ENCODE data around the gene STRIP2. TPM values are rescaled to one million over a fixed set of nuclear protein-coding genes. Genes with fewer than 3 reads are reported as not detected.

The STRIP2 gene
- total and polyA plus RNA-seq, 2 experiments from 2014 or later = 4.7 to 10.6 TPM

GRCh38 chr7:129431911-129432643 lies 2.2 kb upstream of the STRIP2 start:
- DNase-seq (ENCODE audit: low spot score) (no peak), ATAC-seq (no peak)
- H3K4me3 ChIP-seq = no peak overlapping the region
- H3K36me3 ChIP-seq (ENCODE audit: insufficient read depth) = no peaks in the 10 kb centered on the region
- peaks cover 20% of the 10 kb centered on the region for H3K27me3 ChIP-seq (ENCODE audit: insufficient read depth)
- no peaks in the 10 kb centered on the region; the same call in 2 of the 3 replicates for H3K36me3 Mint-ChIP-seq (ENCODE audit: low read depth)
- peaks cover 7% of the 10 kb centered on the region; the same call in 1 of the 2 replicates for H3F3A ChIP-seq (replicated peaks; ENCODE audit: low read depth)
- no peak overlapping the region for H3K4me3 Mint-ChIP-seq
- H3K9me3 Mint-ChIP-seq = no peaks in the 10 kb centered on the region
- H3K9me2 ChIP-seq (ENCODE audit: insufficient read depth) = no peaks in the 10 kb centered on the region
- H3K27ac Mint-ChIP-seq = no peak overlapping the region
- peaks cover 24% of the 10 kb centered on the region for H3K4me1 Mint-ChIP-seq
- TF ChIP-seq REST (IDR thresholded peaks at IDR 0.05; ENCODE audit: unreplicated experiment) = no peak
- TF ChIP-seq EZH2 (IDR thresholded peaks at IDR 0.05; ENCODE audit: low read depth, unreplicated experiment) = no peak
- no peak for TF ChIP-seq JUNB (IDR thresholded peaks at IDR 0.05; ENCODE audit: unreplicated experiment)
- no peak for TF ChIP-seq STAT1 (IDR thresholded peaks at IDR 0.05; ENCODE audit: unreplicated experiment)
- TF ChIP-seq ZNF462 (CRISPR knock-in tag; IDR thresholded peaks at IDR 0.05) = no peak
- no peak for TF ChIP-seq NANOG (IDR thresholded peaks at IDR 0.05; ENCODE audit: borderline replicate concordance)
- TF ChIP-seq ZNF331 (CRISPR knock-in tag; IDR thresholded peaks at IDR 0.05; ENCODE audit: low read depth) = no peak
- H3K79me2 ChIP-seq (replicated peaks; ENCODE audit: insufficient read depth) = peaks cover 13% of the 10 kb centered on the region; the same call in 1 of the 2 replicates
- no peak overlapping the region for H3K27ac ChIP-seq (ENCODE audit: low read depth)
- H3K4me1 ChIP-seq (ENCODE audit: insufficient read depth) = peaks cover 16% of the 10 kb centered on the region
- H3K4me2 ChIP-seq = no peak overlapping the region
- peaks cover 9% of the 10 kb centered on the region for H3K27me3 Mint-ChIP-seq (ENCODE audit: insufficient read depth, low read depth, poor library complexity)
- H2AFZ ChIP-seq = no peak overlapping the region
- peaks cover 10% of the 10 kb centered on the region for H4K20me1 ChIP-seq (replicated peaks; ENCODE audit: insufficient read depth)
